ENCODE results near the gene DENND1A.

DNA sequence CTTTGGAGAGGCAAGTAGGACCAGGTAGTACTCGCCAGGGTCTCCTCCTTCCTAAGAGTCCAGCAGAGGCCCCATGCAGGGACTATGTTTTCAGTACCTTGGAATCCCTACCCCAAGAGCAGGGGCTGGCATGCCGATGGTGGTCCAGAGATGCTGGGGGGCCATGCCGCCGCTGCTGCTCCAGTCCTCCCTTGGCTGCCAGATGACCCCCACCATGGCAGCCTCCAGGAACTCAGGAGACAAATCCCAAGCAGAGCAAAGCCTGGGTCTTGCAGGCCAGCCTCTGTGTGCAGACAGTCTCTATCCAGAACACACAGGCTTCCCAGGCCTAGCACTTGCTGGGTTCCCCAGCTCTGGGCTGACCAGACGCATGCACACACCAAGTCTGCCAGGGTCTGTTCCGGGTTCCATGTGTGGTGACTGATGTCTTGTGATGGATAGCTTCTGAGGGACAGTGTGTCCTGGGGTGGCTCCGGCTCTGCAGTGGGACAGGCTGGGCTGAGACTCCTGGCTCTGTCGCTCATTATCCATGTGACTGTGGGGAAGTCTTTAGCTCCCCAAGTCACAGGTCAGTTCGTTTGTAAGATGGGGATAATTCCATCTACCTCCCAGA is 446.6 kb downstream of the DENND1A start:
- TF ChIP-seq, protein P1, sequence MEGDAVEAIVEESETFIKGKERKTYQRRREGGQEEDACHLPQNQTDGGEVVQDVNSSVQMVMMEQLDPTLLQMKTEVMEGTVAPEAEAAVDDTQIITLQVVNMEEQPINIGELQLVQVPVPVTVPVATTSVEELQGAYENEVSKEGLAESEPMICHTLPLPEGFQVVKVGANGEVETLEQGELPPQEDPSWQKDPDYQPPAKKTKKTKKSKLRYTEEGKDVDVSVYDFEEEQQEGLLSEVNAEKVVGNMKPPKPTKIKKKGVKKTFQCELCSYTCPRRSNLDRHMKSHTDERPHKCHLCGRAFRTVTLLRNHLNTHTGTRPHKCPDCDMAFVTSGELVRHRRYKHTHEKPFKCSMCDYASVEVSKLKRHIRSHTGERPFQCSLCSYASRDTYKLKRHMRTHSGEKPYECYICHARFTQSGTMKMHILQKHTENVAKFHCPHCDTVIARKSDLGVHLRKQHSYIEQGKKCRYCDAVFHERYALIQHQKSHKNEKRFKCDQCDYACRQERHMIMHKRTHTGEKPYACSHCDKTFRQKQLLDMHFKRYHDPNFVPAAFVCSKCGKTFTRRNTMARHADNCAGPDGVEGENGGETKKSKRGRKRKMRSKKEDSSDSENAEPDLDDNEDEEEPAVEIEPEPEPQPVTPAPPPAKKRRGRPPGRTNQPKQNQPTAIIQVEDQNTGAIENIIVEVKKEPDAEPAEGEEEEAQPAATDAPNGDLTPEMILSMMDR (IDR thresholded peaks at IDR 0.05; ENCODE audit: insufficient read depth, low read length, poor library complexity, severe bottlenecking), result no peak
- no peak for TF ChIP-seq EZH2phosphoT487 (conservative IDR thresholded peaks at IDR 0.05; ENCODE audit: low read length)

Data from SU-DHL-6 (cell line).